ENCODE data around the gene MAP7D2. TPM values are rescaled to one million over a fixed set of nuclear protein-coding genes. Genes with fewer than 3 reads are reported as not detected.
"Not testable (repeated sequence)": the region's sequence is repeated elsewhere in the genome, so short reads cannot be mapped to it uniquely, and the experiment has no call there.

Gene MAP7D2
- total RNA-seq, result 0.98 TPM

- Histone ChIP-seq H3K4me1 (no peaks in the 10 kb centered on the region), H3K9me3 (no peaks in the 10 kb centered on the region), H3K36me3 (no peaks in the 10 kb centered on the region), H3K4me3 (peak within 1 kb of the TSS; percentile 20 to 25), H3K27me3 (no peaks in the 10 kb centered on the region), H3K27ac (no peak within 1 kb of the TSS)
- TF ChIP-seq, protein P1, sequence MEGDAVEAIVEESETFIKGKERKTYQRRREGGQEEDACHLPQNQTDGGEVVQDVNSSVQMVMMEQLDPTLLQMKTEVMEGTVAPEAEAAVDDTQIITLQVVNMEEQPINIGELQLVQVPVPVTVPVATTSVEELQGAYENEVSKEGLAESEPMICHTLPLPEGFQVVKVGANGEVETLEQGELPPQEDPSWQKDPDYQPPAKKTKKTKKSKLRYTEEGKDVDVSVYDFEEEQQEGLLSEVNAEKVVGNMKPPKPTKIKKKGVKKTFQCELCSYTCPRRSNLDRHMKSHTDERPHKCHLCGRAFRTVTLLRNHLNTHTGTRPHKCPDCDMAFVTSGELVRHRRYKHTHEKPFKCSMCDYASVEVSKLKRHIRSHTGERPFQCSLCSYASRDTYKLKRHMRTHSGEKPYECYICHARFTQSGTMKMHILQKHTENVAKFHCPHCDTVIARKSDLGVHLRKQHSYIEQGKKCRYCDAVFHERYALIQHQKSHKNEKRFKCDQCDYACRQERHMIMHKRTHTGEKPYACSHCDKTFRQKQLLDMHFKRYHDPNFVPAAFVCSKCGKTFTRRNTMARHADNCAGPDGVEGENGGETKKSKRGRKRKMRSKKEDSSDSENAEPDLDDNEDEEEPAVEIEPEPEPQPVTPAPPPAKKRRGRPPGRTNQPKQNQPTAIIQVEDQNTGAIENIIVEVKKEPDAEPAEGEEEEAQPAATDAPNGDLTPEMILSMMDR (IDR thresholded peaks at IDR 0.05), result no peak
- TF ChIP-seq POLR2A (IDR thresholded peaks at IDR 0.05) (no peak), POLR2AphosphoS5 (IDR thresholded peaks at IDR 0.05; ENCODE audit: insufficient read depth in 1 of 2, low read depth in 1 of 2) (no peak)
- intact Hi-C loops (cut with DNase I), result no loop called here
- DNase-seq (ENCODE audit: extremely low spot score in 2 of 2), result no peak
Observed at GRCh38 chrX:20116577-20117240, at the start of gene MAP7D2. Gene MAP7D2, minus strand, starts transcription at chrX:20116907. Its CDS starts 28 bp downstream, at chrX:20116879.

- intact Hi-C loops (cut with DNase I); H3K4me3 ChIP-seq; H3K27ac ChIP-seq; H3K4me1 ChIP-seq; H3K27me3 ChIP-seq; DNase-seq (ENCODE audit: extremely low spot score in 2 of 2); H3K9me3 ChIP-seq: not testable (repeated sequence)
- H3K36me3 ChIP-seq, result peaks cover 0 to 13% of the 10 kb centered on the region in 2 donors
Observed at GRCh38 chrX:20162516-20162915, 45.8 kb upstream of the MAP7D2 start.

GRCh38 chrX:20159797-20160385 is 43.2 kb upstream of the MAP7D2 start:
- TF ChIP-seq POLR2A (IDR thresholded peaks at IDR 0.05) (no peak), POLR2AphosphoS5 (IDR thresholded peaks at IDR 0.05; ENCODE audit: insufficient read depth in 1 of 2, low read depth in 1 of 2) (no peak)
- TF ChIP-seq, protein P1 (IDR thresholded peaks at IDR 0.05), result no peak
- Histone ChIP-seq H3K36me3 (peaks cover 0 to 26% of the 10 kb centered on the region in 2 donors), H3K4me3 (no peak overlapping the region), H3K9me3 (no peaks in the 10 kb centered on the region), H3K4me1 (no peaks in the 10 kb centered on the region), H3K27me3 (no peaks in the 10 kb centered on the region), H3K27ac (no peak overlapping the region)
- intact Hi-C loops (cut with DNase I), result no loop called here
- no peak for DNase-seq (ENCODE audit: extremely low spot score in 2 of 2)

GRCh38 chrX:20151689-20152088 is 35.0 kb upstream of the MAP7D2 start:
- H3K9me3 ChIP-seq, result no peaks in the 10 kb centered on the region
- no peaks in the 10 kb centered on the region for H3K4me1 ChIP-seq
- no peak overlapping the region for H3K4me3 ChIP-seq
- no peak for DNase-seq (ENCODE audit: extremely low spot score in 2 of 2)
- H3K27ac ChIP-seq, result no peak overlapping the region
- intact Hi-C loops (cut with DNase I), result no loop called here
- no peak for TF ChIP-seq POLR2AphosphoS5 (IDR thresholded peaks at IDR 0.05; ENCODE audit: insufficient read depth in 1 of 2, low read depth in 1 of 2)
- no peak for TF ChIP-seq POLR2A (IDR thresholded peaks at IDR 0.05)
- TF ChIP-seq, protein P1 (IDR thresholded peaks at IDR 0.05), result no peak
- peaks cover 0 to 19% of the 10 kb centered on the region in 2 donors for H3K36me3 ChIP-seq
- H3K27me3 ChIP-seq, result no peaks in the 10 kb centered on the region

DNA sequence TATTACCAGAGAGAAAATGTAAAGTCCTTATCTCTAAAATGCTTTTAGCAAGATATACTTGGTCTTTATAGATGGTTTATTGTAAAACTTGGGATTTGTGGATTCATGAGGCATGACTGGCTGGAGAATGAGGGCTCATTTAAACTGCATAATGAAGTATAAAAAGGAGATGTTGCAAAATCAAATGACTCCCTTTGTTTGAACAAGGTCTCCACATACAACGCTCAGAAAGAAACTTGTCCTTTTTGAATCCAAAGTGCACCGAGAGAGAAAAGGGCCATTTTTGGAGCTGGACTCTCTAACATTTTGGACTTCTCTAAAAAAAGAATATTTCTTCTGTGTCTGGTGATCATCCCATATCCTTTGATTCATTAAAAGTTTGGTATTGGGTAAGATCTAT is 32.6 kb upstream of the MAP7D2 start:
- H3K27me3 ChIP-seq, result no peaks in the 10 kb centered on the region
- H3K27ac ChIP-seq, result no peak overlapping the region
- intact Hi-C loops (cut with DNase I), result no loop called here
- H3K4me1 ChIP-seq, result no peaks in the 10 kb centered on the region
- no peak for DNase-seq (ENCODE audit: extremely low spot score in 2 of 2)
- H3K4me3 ChIP-seq, result no peak overlapping the region
- no peak for TF ChIP-seq POLR2AphosphoS5 (IDR thresholded peaks at IDR 0.05; ENCODE audit: insufficient read depth in 1 of 2, low read depth in 1 of 2)
- TF ChIP-seq, protein P1 (IDR thresholded peaks at IDR 0.05), result no peak
- TF ChIP-seq POLR2A (IDR thresholded peaks at IDR 0.05), result no peak
- no peaks in the 10 kb centered on the region for H3K36me3 ChIP-seq
- H3K9me3 ChIP-seq, result no peaks in the 10 kb centered on the region
